GM23338 (cell line): ENCODE results near the gene HSD3B7. TPM values are rescaled to one million over a fixed set of nuclear protein-coding genes. Genes with fewer than 3 reads are reported as not detected.

ENCODE experiments used
- ATAC-seq: fragments of 200-7000 bp; cut with Tn5 transposase; 3 replicates; pipeline ENCODE4 v1.9.1; 2020
- DNase-seq: peaks from one replicate; pipeline ENCODE4 v3.0.0-alpha.2; 2015; ENCODE audit warnings: low spot score
- H2AFZ ChIP-seq: fragments of 200-600 bp; sonication (generic); 2 replicates; pipeline ENCODE4 v1.8.0; 2016; ENCODE audit warnings: antibody characterized with exemption, mild to moderate bottlenecking, moderate library complexity
- H3F3A ChIP-seq: fragments of 200-600 bp; sonication (generic); replicated peaks from 2 replicates; pipeline ENCODE4 v1.8.0; 2017; ENCODE audit warnings: antibody characterized with exemption, mixed run types, low read depth
- H3K27ac ChIP-seq: fragments of 200-600 bp; sonication (generic); 2 replicates; pipeline ENCODE4 v1.6.1; 2016; ENCODE audit warnings: low read depth
- H3K27me3 ChIP-seq: fragments of 200-600 bp; sonication (generic); 2 replicates; pipeline ENCODE4 v1.8.0; 2016; ENCODE audit warnings: mild to moderate bottlenecking, mixed run types, moderate library complexity; ENCODE audit not compliant: insufficient read depth
- H3K36me3 ChIP-seq: fragments of 200-600 bp; sonication (generic); 2 replicates; pipeline ENCODE4 v1.8.0; 2016; ENCODE audit warnings: mild to moderate bottlenecking; ENCODE audit not compliant: insufficient read depth
- H3K4me1 ChIP-seq: fragments of 200-600 bp; sonication (generic); 2 replicates; pipeline ENCODE4 v1.8.0; 2016; ENCODE audit warnings: mild to moderate bottlenecking, moderate library complexity; ENCODE audit not compliant: insufficient read depth
- H3K4me2 ChIP-seq: fragments of 200-600 bp; sonication (generic); 2 replicates; pipeline ENCODE4 v1.7.1; 2017; ENCODE audit warnings: mixed run types
- H3K4me3 ChIP-seq: fragments of 200-600 bp; sonication (generic); 2 replicates; pipeline ENCODE4 v1.6.1; 2016; ENCODE audit warnings: mixed run types
- H3K79me2 ChIP-seq: fragments of 200-600 bp; sonication (generic); replicated peaks from 2 replicates; pipeline ENCODE4 v1.8.0; 2017; ENCODE audit warnings: mild to moderate bottlenecking; ENCODE audit not compliant: insufficient read depth
- H3K9me2 ChIP-seq: fragments of 200-600 bp; sonication (generic); 2 replicates; pipeline ENCODE4 v1.8.0; 2017; ENCODE audit not compliant: insufficient read depth
- H4K20me1 ChIP-seq: fragments of 200-600 bp; sonication (generic); replicated peaks from 2 replicates; pipeline ENCODE4 v1.8.0; 2017; ENCODE audit warnings: mild to moderate bottlenecking; ENCODE audit not compliant: insufficient read depth
- H3K27ac Mint-ChIP-seq: 2 replicates; pipeline ENCODE4 v1.8.0; 2020; ENCODE audit warnings: inconsistent platforms, mild to moderate bottlenecking, moderate library complexity, mixed read lengths
- H3K27me3 Mint-ChIP-seq: 3 replicates; pipeline ENCODE4 v1.8.0; 2022; ENCODE audit warnings: low read depth, mild to moderate bottlenecking, moderate library complexity, mixed read lengths, inconsistent platforms; ENCODE audit not compliant: insufficient read depth, poor library complexity
- H3K36me3 Mint-ChIP-seq: 3 replicates; pipeline ENCODE4 v1.8.0; 2021; ENCODE audit warnings: low read depth, mild to moderate bottlenecking, inconsistent platforms, moderate library complexity, mixed read lengths
- H3K4me1 Mint-ChIP-seq: 3 replicates; pipeline ENCODE4 v1.8.0; 2020; ENCODE audit warnings: mild to moderate bottlenecking, inconsistent platforms, mixed read lengths
- H3K4me3 Mint-ChIP-seq: 3 replicates; pipeline ENCODE4 v1.8.0; 2021; ENCODE audit warnings: moderate library complexity, mild to moderate bottlenecking, inconsistent platforms, mixed read lengths
- H3K9me3 Mint-ChIP-seq: 3 replicates; pipeline ENCODE4 v1.8.0; 2020; ENCODE audit warnings: moderate library complexity, mild to moderate bottlenecking, inconsistent platforms, mixed read lengths
- CREB1 ChIP-seq: fragments of 250-450 bp; sonication (Bioruptor Pico); IDR thresholded peaks from 2 replicates; pipeline ENCODE4 v1.5.0; 2020; ENCODE audit warnings: low read depth, mild to moderate bottlenecking, moderate library complexity
- EZH2 ChIP-seq: fragments of 200-600 bp; sonication (generic); IDR thresholded peaks from one replicate; pipeline ENCODE4 v1.8.0; 2017; ENCODE audit warnings: antibody characterized with exemption, mild to moderate bottlenecking, low read depth; ENCODE audit not compliant: unreplicated experiment
- POLR2AphosphoS5 ChIP-seq: IDR thresholded peaks from 2 replicates; pipeline ENCODE4 v1.6.1; 2016; ENCODE audit warnings: antibody characterized with exemption, low read depth
- STAT1 ChIP-seq: IDR thresholded peaks from one replicate; pipeline ENCODE4 v1.6.1; 2016; ENCODE audit warnings: antibody characterized with exemption; ENCODE audit not compliant: unreplicated experiment
- ZNF114 ChIP-seq: fragments of 250-450 bp; sonication (Bioruptor Pico); IDR thresholded peaks from 2 replicates; pipeline ENCODE4 v1.5.0; 2020; ENCODE audit warnings: mild to moderate bottlenecking, moderate library complexity
- polyA plus RNA-seq: library from polyadenylated mRNA; unstranded; fragments of >200 nt; fragmentation: Nextera tagmentation; extraction: Ambion mirVana; gene quantifications from 2 replicates; pipeline ENCODE4 v1.2.1, GENCODE V29; 2016
- total RNA-seq: library from RNA; depleted of rRNA; stranded (reverse); fragments of >200 nt; shearing (Covaris generic); gene quantifications from 2 replicates; pipeline ENCODE4 v1.2.3, GENCODE V29; 2014
- TF ChIP-seq, protein P1 (sequence below), 2 experiments: fragments of 200-600 bp in 1 of 2; sonication (generic) in 1 of 2; conservative IDR thresholded peaks; 2 replicates each; pipeline versions ENCODE4 v1.5.1 to v1.6.1; 2016 to 2017; ENCODE audit warnings: antibody characterized with exemption in 2 of 2, low read depth in 2 of 2, mild to moderate bottlenecking in 2 of 2, moderate library complexity in 1 of 2
- TF ChIP-seq, protein P2 (sequence below): fragments of 250-450 bp; sonication (Bioruptor Pico); IDR thresholded peaks from 2 replicates; pipeline ENCODE4 v1.5.0; 2020; ENCODE audit warnings: mild to moderate bottlenecking, moderate library complexity

HSD3B7 gene
- total and polyA plus RNA-seq, 2 experiments from 2014 or later, result 4.3 to 12.2 TPM

DNA sequence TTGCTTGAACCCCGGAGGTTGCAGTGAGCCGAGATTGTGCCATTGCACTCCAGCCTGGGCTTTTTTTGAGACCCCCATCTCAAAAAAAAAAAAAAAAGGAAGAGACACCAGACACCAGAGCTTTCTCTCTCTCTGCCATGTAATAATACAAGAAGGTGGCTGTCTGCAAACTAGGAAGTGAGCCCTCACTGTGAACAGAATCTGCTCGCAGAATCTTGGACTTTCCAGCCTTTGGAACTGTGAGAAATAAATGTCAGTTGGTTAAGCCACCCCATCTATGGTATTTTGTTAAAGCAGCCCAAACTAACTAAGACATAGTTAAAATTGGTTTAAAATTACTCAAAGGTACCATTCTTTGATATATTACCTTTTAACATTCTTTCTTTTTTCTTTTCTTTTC lies 35.5 kb downstream of the HSD3B7 start:
- no peaks in the 10 kb centered on the region for H3F3A ChIP-seq
- H3K79me2 ChIP-seq, result no peaks in the 10 kb centered on the region
- H3K27me3 ChIP-seq, result no peaks in the 10 kb centered on the region
- H3K27me3 Mint-ChIP-seq, result peaks cover 9% of the 10 kb centered on the region
- H3K36me3 ChIP-seq, result no peaks in the 10 kb centered on the region
- H3K4me3 ChIP-seq, result no peak overlapping the region
- H4K20me1 ChIP-seq, result no peaks in the 10 kb centered on the region
- H3K9me2 ChIP-seq, result no peaks in the 10 kb centered on the region
- H3K9me3 Mint-ChIP-seq, result no peaks in the 10 kb centered on the region
- H3K27ac Mint-ChIP-seq, result no peak overlapping the region
- H3K4me3 Mint-ChIP-seq, result no peak overlapping the region
- ATAC-seq, result no peak
- no peak overlapping the region for H2AFZ ChIP-seq
- no peak for DNase-seq
- TF ChIP-seq, protein P1, sequence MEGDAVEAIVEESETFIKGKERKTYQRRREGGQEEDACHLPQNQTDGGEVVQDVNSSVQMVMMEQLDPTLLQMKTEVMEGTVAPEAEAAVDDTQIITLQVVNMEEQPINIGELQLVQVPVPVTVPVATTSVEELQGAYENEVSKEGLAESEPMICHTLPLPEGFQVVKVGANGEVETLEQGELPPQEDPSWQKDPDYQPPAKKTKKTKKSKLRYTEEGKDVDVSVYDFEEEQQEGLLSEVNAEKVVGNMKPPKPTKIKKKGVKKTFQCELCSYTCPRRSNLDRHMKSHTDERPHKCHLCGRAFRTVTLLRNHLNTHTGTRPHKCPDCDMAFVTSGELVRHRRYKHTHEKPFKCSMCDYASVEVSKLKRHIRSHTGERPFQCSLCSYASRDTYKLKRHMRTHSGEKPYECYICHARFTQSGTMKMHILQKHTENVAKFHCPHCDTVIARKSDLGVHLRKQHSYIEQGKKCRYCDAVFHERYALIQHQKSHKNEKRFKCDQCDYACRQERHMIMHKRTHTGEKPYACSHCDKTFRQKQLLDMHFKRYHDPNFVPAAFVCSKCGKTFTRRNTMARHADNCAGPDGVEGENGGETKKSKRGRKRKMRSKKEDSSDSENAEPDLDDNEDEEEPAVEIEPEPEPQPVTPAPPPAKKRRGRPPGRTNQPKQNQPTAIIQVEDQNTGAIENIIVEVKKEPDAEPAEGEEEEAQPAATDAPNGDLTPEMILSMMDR (conservative IDR thresholded peaks at IDR 0.05; ENCODE audit: low read depth in 2 of 2), result no peak
- TF ChIP-seq POLR2AphosphoS5 (no peak), EZH2 (no peak), CREB1 (CRISPR knock-in tag) (no peak), STAT1 (no peak), ZNF114 (CRISPR knock-in tag) (no peak)
- TF ChIP-seq, protein P2, sequence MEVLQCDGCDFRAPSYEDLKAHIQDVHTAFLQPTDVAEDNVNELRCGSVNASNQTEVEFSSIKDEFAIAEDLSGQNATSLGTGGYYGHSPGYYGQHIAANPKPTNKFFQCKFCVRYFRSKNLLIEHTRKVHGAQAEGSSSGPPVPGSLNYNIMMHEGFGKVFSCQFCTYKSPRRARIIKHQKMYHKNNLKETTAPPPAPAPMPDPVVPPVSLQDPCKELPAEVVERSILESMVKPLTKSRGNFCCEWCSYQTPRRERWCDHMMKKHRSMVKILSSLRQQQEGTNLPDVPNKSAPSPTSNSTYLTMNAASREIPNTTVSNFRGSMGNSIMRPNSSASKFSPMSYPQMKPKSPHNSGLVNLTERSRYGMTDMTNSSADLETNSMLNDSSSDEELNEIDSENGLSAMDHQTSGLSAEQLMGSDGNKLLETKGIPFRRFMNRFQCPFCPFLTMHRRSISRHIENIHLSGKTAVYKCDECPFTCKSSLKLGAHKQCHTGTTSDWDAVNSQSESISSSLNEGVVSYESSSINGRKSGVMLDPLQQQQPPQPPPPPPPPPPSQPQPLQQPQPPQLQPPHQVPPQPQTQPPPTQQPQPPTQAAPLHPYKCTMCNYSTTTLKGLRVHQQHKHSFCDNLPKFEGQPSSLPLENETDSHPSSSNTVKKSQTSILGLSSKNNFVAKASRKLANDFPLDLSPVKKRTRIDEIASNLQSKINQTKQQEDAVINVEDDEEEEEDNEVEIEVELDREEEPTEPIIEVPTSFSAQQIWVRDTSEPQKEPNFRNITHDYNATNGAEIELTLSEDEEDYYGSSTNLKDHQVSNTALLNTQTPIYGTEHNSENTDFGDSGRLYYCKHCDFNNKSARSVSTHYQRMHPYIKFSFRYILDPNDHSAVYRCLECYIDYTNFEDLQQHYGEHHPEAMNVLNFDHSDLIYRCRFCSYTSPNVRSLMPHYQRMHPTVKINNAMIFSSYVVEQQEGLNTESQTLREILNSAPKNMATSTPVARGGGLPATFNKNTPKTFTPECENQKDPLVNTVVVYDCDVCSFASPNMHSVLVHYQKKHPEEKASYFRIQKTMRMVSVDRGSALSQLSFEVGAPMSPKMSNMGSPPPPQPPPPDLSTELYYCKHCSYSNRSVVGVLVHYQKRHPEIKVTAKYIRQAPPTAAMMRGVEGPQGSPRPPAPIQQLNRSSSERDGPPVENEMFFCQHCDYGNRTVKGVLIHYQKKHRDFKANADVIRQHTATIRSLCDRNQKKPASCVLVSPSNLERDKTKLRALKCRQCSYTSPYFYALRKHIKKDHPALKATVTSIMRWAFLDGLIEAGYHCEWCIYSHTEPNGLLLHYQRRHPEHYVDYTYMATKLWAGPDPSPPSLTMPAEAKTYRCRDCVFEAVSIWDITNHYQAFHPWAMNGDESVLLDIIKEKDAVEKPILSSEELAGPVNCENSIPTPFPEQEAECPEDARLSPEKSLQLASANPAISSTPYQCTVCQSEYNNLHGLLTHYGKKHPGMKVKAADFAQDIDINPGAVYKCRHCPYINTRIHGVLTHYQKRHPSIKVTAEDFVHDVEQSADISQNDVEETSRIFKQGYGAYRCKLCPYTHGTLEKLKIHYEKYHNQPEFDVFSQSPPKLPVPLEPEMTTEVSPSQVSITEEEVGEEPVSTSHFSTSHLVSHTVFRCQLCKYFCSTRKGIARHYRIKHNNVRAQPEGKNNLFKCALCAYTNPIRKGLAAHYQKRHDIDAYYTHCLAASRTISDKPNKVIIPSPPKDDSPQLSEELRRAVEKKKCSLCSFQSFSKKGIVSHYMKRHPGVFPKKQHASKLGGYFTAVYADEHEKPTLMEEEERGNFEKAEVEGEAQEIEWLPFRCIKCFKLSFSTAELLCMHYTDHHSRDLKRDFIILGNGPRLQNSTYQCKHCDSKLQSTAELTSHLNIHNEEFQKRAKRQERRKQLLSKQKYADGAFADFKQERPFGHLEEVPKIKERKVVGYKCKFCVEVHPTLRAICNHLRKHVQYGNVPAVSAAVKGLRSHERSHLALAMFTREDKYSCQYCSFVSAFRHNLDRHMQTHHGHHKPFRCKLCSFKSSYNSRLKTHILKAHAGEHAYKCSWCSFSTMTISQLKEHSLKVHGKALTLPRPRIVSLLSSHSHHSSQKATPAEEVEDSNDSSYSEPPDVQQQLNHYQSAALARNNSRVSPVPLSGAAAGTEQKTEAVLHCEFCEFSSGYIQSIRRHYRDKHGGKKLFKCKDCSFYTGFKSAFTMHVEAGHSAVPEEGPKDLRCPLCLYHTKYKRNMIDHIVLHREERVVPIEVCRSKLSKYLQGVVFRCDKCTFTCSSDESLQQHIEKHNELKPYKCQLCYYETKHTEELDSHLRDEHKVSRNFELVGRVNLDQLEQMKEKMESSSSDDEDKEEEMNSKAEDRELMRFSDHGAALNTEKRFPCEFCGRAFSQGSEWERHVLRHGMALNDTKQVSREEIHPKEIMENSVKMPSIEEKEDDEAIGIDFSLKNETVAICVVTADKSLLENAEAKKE (CRISPR knock-in tag), result no peak
- H3K4me2 ChIP-seq, result no peak overlapping the region
- no peak overlapping the region for H3K27ac ChIP-seq
- H3K4me1 Mint-ChIP-seq, result peaks cover 2% of the 10 kb centered on the region; the same call in 2 of the 3 replicates
- H3K36me3 Mint-ChIP-seq, result no peaks in the 10 kb centered on the region
- H3K4me1 ChIP-seq, result no peaks in the 10 kb centered on the region
